Measurements from ENCODE around the gene ACP2. TPM values are rescaled to one million over a fixed set of nuclear protein-coding genes. Genes with fewer than 3 reads are reported as not detected.
"Not testable (repeated sequence)": the region's sequence is repeated elsewhere in the genome, so short reads cannot be mapped to it uniquely, and the experiment has no call there.

ACP2 gene
- total RNA-seq, 1 donor from 2014 or later = 24.5 TPM

DNA sequence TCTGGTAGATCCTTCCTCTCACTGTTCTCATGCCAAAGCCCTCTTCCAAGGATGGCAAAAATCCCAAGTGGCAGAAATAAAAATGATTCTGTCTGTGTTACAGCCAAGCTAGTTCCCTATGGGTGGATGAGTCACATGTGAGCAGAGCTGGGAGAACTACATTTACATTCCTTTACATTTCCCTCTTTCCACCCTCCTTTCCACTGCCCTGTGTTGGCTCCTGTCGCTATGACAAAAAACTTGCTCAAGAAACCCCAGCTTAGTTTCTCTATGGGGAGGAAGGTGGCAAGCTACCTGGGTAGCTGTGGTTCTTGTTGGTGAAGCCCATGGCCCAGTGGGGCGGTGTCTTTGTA lies 44.0 kb downstream of the ACP2 start:
- no peak for DNase-seq (ENCODE audit: low spot score)
- H3K27me3 Mint-ChIP-seq (ENCODE audit: low read depth) = peaks cover 7% of the 10 kb centered on the region
- H3K9me3 Mint-ChIP-seq = no peaks in the 10 kb centered on the region
- no peak overlapping the region for H3K27ac Mint-ChIP-seq
- H3K36me3 Mint-ChIP-seq (ENCODE audit: low read depth) = no peaks in the 10 kb centered on the region
- peaks cover 4% of the 10 kb centered on the region for H3K4me1 Mint-ChIP-seq (ENCODE audit: low read depth)
- intact Hi-C loops (cut with micrococcal nuclease) = no loop called here
- no peak overlapping the region for H3K4me3 Mint-ChIP-seq (ENCODE audit: low read depth)

DNA sequence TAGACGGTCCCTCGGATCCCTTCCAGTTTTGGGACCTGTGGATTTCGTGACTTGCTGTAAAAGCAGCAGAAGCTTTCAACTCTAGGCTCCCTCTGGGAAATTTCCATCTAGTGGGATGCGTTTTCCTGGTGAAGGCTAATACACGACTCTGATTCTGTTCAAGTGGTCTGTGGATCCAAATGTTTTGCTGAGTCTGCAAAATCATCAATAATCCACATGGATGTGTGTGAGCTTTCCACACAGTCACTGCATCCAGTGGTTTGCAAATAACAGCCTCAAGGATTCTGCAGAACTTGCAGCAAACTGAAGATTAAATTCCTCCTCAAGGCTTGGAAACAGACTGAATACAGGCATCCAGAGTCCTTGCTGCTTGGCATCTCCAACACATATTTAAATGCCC lies 46.0 kb downstream of the ACP2 start:
- DNase-seq (ENCODE audit: low spot score) = no peak
- Mint-ChIP-seq H3K27me3 (ENCODE audit: low read depth) (peaks cover 15% of the 10 kb centered on the region), H3K36me3 (ENCODE audit: low read depth) (no peaks in the 10 kb centered on the region), H3K4me3 (ENCODE audit: low read depth) (no peak overlapping the region), H3K4me1 (ENCODE audit: low read depth) (peaks cover 4% of the 10 kb centered on the region), H3K27ac (no peak overlapping the region), H3K9me3 (no peaks in the 10 kb centered on the region)
- intact Hi-C loops (cut with micrococcal nuclease) = no loop called here

DNA sequence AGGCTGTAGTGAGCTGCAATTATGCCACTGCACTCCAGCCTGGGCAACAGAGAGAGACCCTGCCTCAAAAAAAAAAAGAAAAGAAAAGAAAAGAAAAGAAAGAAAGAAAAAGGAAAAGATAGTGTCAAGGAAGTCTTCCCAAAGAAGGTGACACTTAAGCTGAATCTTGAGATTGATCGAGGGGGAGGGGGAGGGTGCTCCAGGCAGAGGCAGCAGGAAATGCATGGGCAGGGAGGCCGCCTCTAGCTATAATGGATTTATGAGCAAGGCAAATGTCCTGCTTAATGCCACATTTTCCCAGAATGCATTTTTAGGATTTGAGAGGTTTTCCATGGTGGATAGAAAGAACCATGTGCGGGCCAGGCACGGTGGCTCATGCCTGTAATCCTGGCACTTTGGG lies 47.6 kb downstream of the ACP2 start:
- H3K9me3 Mint-ChIP-seq = no peaks in the 10 kb centered on the region

DNA sequence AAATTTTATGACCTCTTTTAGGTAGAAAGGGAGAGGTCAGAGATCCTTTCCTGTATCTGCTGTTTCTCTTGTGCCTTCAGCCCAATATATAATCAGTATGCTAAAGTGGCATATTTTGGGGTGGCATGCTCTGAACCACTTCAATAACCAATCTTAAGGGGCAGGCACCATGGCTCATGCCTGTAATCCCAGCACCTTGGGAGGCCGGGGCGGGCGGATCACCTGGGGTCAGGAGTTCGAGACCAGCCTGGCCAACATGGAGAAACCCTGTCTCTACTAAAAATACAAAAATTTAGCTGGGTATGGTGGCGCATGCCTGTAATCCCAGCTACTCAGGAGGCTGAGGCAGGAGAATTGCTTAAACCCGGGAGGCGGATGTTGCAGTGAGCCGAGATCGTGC lies 50.5 kb downstream of the ACP2 start:
- DNase-seq (ENCODE audit: low spot score); H3K4me1 Mint-ChIP-seq (ENCODE audit: low read depth); H3K9me3 Mint-ChIP-seq; H3K27ac Mint-ChIP-seq; intact Hi-C loops (cut with micrococcal nuclease); H3K36me3 Mint-ChIP-seq (ENCODE audit: low read depth); H3K4me3 Mint-ChIP-seq (ENCODE audit: low read depth): not testable (repeated sequence)
- H3K27me3 Mint-ChIP-seq (ENCODE audit: low read depth) = peaks cover 14% of the 10 kb centered on the region

More for the DNA sequence above, 47.6 kb downstream of the ACP2 start:
- H3K27me3 Mint-ChIP-seq (ENCODE audit: low read depth) = peaks cover 15% of the 10 kb centered on the region
- H3K36me3 Mint-ChIP-seq (ENCODE audit: low read depth) = no peaks in the 10 kb centered on the region
- intact Hi-C loops (cut with micrococcal nuclease) = no loop called here
- H3K27ac Mint-ChIP-seq = no peak overlapping the region
- no peak for DNase-seq (ENCODE audit: low spot score)
- H3K4me1 Mint-ChIP-seq (ENCODE audit: low read depth) = peaks cover 4% of the 10 kb centered on the region
- no peak overlapping the region for H3K4me3 Mint-ChIP-seq (ENCODE audit: low read depth)

DNA sequence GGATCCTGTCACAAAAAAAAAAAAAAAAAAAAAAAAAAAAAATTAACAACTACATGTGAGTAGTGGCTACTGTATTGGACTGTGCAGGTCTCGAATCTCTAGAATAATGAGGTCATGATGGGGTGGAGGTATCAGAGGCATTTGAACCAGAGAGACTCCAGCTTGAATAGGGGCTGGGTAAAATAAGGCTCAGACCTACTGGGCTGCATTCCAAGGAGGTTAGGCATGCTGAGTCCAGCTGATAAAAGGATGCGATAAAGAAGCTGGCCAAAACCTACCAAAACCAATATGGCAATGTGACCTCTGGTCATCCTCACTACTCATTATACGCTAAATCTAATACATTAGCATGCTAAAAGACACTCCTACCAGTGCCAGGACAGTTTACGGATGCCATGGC lies 56.5 kb downstream of the ACP2 start:
- H3K4me1 Mint-ChIP-seq (ENCODE audit: low read depth) = peaks cover 1% of the 10 kb centered on the region
- H3K4me3 Mint-ChIP-seq (ENCODE audit: low read depth) = no peak overlapping the region
- peaks cover 33% of the 10 kb centered on the region for H3K27me3 Mint-ChIP-seq (ENCODE audit: low read depth)
- no peaks in the 10 kb centered on the region for H3K36me3 Mint-ChIP-seq (ENCODE audit: low read depth)
- H3K9me3 Mint-ChIP-seq = no peaks in the 10 kb centered on the region
- no peak for DNase-seq (ENCODE audit: low spot score)
- intact Hi-C loops (cut with micrococcal nuclease) = no loop called here
- no peak overlapping the region for H3K27ac Mint-ChIP-seq

DNA sequence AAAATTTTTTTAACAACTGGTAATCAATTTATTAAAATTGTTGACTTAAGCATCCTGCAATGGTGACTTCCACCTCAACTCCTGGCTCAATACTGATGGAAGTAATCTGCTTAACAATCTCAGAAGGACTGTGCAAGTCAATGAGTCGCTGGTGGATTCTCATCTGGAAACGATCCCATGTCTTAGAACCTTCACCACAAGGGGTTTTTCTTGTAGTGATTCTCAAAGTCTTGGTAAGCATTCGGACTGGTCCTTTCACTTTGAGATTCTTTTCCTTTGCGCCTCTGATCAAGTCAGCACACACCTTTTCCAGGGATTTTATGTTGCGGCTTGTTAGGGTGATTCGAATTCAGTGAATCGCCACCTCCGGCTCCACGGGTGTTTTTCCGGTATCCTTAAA lies 57.5 kb downstream of the ACP2 start:
- H3K9me3 Mint-ChIP-seq; H3K4me3 Mint-ChIP-seq (ENCODE audit: low read depth); H3K4me1 Mint-ChIP-seq (ENCODE audit: low read depth); intact Hi-C loops (cut with micrococcal nuclease); H3K27ac Mint-ChIP-seq; H3K36me3 Mint-ChIP-seq (ENCODE audit: low read depth); DNase-seq (ENCODE audit: low spot score): not testable (repeated sequence)
- H3K27me3 Mint-ChIP-seq (ENCODE audit: low read depth) = peaks cover 38% of the 10 kb centered on the region

Other genes with a start within 250 kb of the ACP2 start
- 98.6 and 104 TPM in 2 replicates for gene ARFGAP2, start 71.9 kb downstream of the ACP2 start, total RNA-seq
- 21.4 and 22.2 TPM in 2 replicates for gene PACSIN3, start 62.4 kb downstream of the ACP2 start, total RNA-seq
- 158 and 161 TPM in 2 replicates for gene DDB2, start 33.8 kb downstream of the ACP2 start, total RNA-seq
- 10.8 and 11.4 TPM in 2 replicates for gene NR1H3, start 9.2 kb upstream of the ACP2 start, total RNA-seq
- gene MADD, start 21.3 kb upstream of the ACP2 start, total RNA-seq = 83.2 and 89.4 TPM in 2 replicates
- gene MYBPC3, start 103.9 kb upstream of the ACP2 start, total RNA-seq = not detected in 2 replicates
- 0.11 TPM in 1 of 2 replicates, not detected in the other for gene SPI1, start 129.7 kb upstream of the ACP2 start, total RNA-seq
- 12.5 and 15.2 TPM in 2 replicates for gene SLC39A13, start 159.8 kb upstream of the ACP2 start, total RNA-seq
- gene PSMC3, start 177.6 kb upstream of the ACP2 start, total RNA-seq = 214 and 219 TPM in 2 replicates
- gene RAPSN, start 200.3 kb upstream of the ACP2 start, total RNA-seq = 0.18 and 1.3 TPM in 2 replicates